ENCODE measurements around the gene RANBP17. TPM values are rescaled to one million over a fixed set of nuclear protein-coding genes. Genes with fewer than 3 reads are reported as not detected.
"Not testable (repeated sequence)": the region's sequence is repeated elsewhere in the genome, so short reads cannot be mapped to it uniquely, and the experiment has no call there.

The RANBP17 gene
- 16.7 TPM for polyA plus RNA-seq (2013, experiment 1 of 4)
- polyA plus RNA-seq (2013, experiment 2 of 4): 21.3 TPM
- polyA plus RNA-seq (2013, experiment 3 of 4): 12.3 TPM
- 16.7 TPM for polyA plus RNA-seq (2013, experiment 4 of 4)

DNA sequence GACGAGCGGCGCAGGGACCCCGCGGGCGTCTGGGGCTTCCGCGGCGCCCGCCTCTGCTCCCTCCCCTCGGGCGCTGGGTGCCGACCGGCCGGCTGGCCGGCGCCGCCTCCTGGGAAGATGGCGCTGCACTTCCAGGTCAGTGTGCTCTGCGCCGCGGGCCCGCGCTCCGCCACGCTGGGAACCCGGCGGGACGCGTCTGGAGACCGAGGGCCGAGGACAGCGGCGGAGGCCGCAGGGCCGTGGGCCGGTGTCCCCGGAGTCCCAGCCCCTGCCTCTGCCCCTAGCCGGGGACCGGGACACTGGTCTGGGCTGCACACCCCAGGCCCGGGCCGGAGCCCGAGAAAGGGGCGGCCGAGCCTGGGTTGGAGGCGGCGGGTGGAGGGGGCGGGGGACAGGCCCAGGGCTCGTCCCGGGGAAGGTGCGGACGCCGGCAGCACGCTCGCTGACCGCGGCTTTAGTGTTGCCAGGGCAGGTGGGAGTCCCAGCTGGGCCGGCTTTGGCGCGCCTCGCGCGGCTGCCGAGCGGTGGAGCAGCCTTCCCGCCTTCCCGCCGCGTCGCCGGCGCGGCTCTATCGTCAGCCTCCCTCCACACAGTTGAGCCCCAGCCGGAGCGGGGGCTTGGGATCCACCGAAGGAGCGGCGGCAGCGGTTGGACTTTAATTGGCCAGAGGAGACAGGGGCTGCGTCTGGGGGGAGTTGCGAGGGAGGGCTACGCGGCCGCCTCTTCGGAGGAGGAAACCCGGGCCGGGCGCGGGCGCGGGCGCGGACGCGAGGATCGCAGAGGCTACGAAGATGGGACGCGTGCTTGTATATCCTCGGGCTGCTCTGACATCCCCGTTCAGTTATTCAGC, at the start of gene RANBP17:
Gene RANBP17 (plus strand): TSS at position 102 of the 850 bp plus-strand sequence.
- Histone ChIP-seq H3K27ac (ENCODE audit: insufficient read depth, low read depth, low read length, poor library complexity, severe bottlenecking) (peak within 1 kb of the TSS; percentile 62), H3K27me3 (ENCODE audit: control insufficient read depth, insufficient read depth, low read length, poor library complexity, severe bottlenecking) (peaks cover 8% of the 10 kb centered on the region), H3K4me3 (ENCODE audit: insufficient read depth, low read depth, low read length) (peak within 1 kb of the TSS; percentile 72), H3K9me3 (ENCODE audit: control insufficient read depth, low read length) (peaks cover 4% of the 10 kb centered on the region), H3K36me3 (ENCODE audit: control insufficient read depth, insufficient read depth, low read length) (no peaks in the 10 kb centered on the region), H3K4me1 (ENCODE audit: control insufficient read depth, insufficient read depth, low read length) (no peaks in the 10 kb centered on the region)
- 0% methylated on average over 102 of the region's 102 CpGs for WGBS, 2 experiments

- H3K4me3 ChIP-seq (ENCODE audit: insufficient read depth, low read depth, low read length): no peak overlapping the region
- WGBS, 2 experiments: 91 to 95% methylated on average over 5 of the region's 5 CpGs
- no peaks in the 10 kb centered on the region for H3K36me3 ChIP-seq (ENCODE audit: control insufficient read depth, insufficient read depth, low read length)
- H3K27me3 ChIP-seq (ENCODE audit: control insufficient read depth, insufficient read depth, low read length, poor library complexity, severe bottlenecking): no peaks in the 10 kb centered on the region
- no peaks in the 10 kb centered on the region for H3K4me1 ChIP-seq (ENCODE audit: control insufficient read depth, insufficient read depth, low read length)
- H3K27ac ChIP-seq (ENCODE audit: insufficient read depth, low read depth, low read length, poor library complexity, severe bottlenecking): no peak overlapping the region
- no peaks in the 10 kb centered on the region for H3K9me3 ChIP-seq (ENCODE audit: control insufficient read depth, low read length)
These were observed 48.6 kb upstream of the RANBP17 start for GRCh38 chr5:170813231-170813630.

GRCh38 chr5:170817195-170817594, 44.6 kb upstream of the RANBP17 start:
- no peaks in the 10 kb centered on the region for H3K9me3 ChIP-seq (ENCODE audit: control insufficient read depth, low read length)
- no peaks in the 10 kb centered on the region for H3K27me3 ChIP-seq (ENCODE audit: control insufficient read depth, insufficient read depth, low read length, poor library complexity, severe bottlenecking)
- no peaks in the 10 kb centered on the region for H3K36me3 ChIP-seq (ENCODE audit: control insufficient read depth, insufficient read depth, low read length)
- no peaks in the 10 kb centered on the region for H3K4me1 ChIP-seq (ENCODE audit: control insufficient read depth, insufficient read depth, low read length)
- WGBS, 2 experiments: 89 to 96% methylated on average over 3 of the region's 3 CpGs
- H3K27ac ChIP-seq (ENCODE audit: insufficient read depth, low read depth, low read length, poor library complexity, severe bottlenecking): no peak overlapping the region
- no peak overlapping the region for H3K4me3 ChIP-seq (ENCODE audit: insufficient read depth, low read depth, low read length)

- Histone ChIP-seq H3K27ac (ENCODE audit: insufficient read depth, low read depth, low read length, poor library complexity, severe bottlenecking) (no peak overlapping the region), H3K27me3 (ENCODE audit: control insufficient read depth, insufficient read depth, low read length, poor library complexity, severe bottlenecking) (no peaks in the 10 kb centered on the region), H3K9me3 (ENCODE audit: control insufficient read depth, low read length) (no peaks in the 10 kb centered on the region), H3K36me3 (ENCODE audit: control insufficient read depth, insufficient read depth, low read length) (no peaks in the 10 kb centered on the region), H3K4me1 (ENCODE audit: control insufficient read depth, insufficient read depth, low read length) (no peaks in the 10 kb centered on the region), H3K4me3 (ENCODE audit: insufficient read depth, low read depth, low read length) (no peak overlapping the region)
- 94% methylated on average over 1 of the region's 1 CpG; no CpG with 5 or more reads in 1 of the 2 experiments for WGBS, 2 experiments
These were observed 43.6 kb upstream of the RANBP17 start for GRCh38 chr5:170818232-170818631.

- Histone ChIP-seq H3K4me1 (ENCODE audit: control insufficient read depth, insufficient read depth, low read length) (no peaks in the 10 kb centered on the region), H3K27ac (ENCODE audit: insufficient read depth, low read depth, low read length, poor library complexity, severe bottlenecking) (no peak overlapping the region), H3K36me3 (ENCODE audit: control insufficient read depth, insufficient read depth, low read length) (no peaks in the 10 kb centered on the region), H3K27me3 (ENCODE audit: control insufficient read depth, insufficient read depth, low read length, poor library complexity, severe bottlenecking) (no peaks in the 10 kb centered on the region), H3K9me3 (ENCODE audit: control insufficient read depth, low read length) (no peaks in the 10 kb centered on the region), H3K4me3 (ENCODE audit: insufficient read depth, low read depth, low read length) (no peak overlapping the region)
These were observed 42.0 kb upstream of the RANBP17 start for GRCh38 chr5:170819824-170820223.

DNA sequence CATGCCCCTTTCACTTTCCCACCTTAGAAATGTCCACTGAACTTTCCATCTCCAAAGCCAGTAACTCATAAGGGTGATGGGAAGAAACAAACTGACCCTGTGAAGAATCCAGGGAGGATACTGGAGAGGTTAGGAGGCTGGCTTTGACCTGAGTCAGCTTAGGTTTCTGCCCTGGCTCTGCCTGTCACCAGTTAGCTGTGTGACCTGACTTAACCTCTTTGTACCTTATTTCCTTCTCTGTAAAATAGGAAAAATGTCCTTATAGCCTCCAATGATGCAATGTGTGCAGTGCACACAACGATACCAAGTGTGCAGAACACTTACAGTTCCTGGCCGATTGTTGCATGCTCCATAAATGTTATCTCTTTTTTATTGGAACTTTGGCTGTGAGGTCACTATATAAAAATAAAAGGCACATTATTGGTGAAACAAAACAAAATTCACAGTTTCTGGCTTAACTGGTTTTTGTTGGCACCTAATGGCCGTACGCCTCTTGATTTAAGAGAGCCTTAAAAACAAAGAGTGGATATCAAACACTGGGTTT, 40.5 kb upstream of the RANBP17 start:
- Histone ChIP-seq H3K4me1 (ENCODE audit: control insufficient read depth, insufficient read depth, low read length) (no peaks in the 10 kb centered on the region), H3K27ac (ENCODE audit: insufficient read depth, low read depth, low read length, poor library complexity, severe bottlenecking) (no peak overlapping the region), H3K4me3 (ENCODE audit: insufficient read depth, low read depth, low read length) (no peak overlapping the region), H3K36me3 (ENCODE audit: control insufficient read depth, insufficient read depth, low read length) (no peaks in the 10 kb centered on the region), H3K27me3 (ENCODE audit: control insufficient read depth, insufficient read depth, low read length, poor library complexity, severe bottlenecking) (no peaks in the 10 kb centered on the region), H3K9me3 (ENCODE audit: control insufficient read depth, low read length) (peaks cover 3% of the 10 kb centered on the region)
- WGBS, 2 experiments: 94 to 99% methylated on average over 4 of the region's 4 CpGs

- Histone ChIP-seq H3K27ac (ENCODE audit: insufficient read depth, low read depth, low read length, poor library complexity, severe bottlenecking) (no peak overlapping the region), H3K36me3 (ENCODE audit: control insufficient read depth, insufficient read depth, low read length) (no peaks in the 10 kb centered on the region), H3K27me3 (ENCODE audit: control insufficient read depth, insufficient read depth, low read length, poor library complexity, severe bottlenecking) (no peaks in the 10 kb centered on the region), H3K4me3 (ENCODE audit: insufficient read depth, low read depth, low read length) (no peak overlapping the region), H3K4me1 (ENCODE audit: control insufficient read depth, insufficient read depth, low read length) (no peaks in the 10 kb centered on the region), H3K9me3 (ENCODE audit: control insufficient read depth, low read length) (peaks cover 3% of the 10 kb centered on the region)
- 94 to 98% methylated on average over 2 of the region's 2 CpGs for WGBS, 2 experiments
These were observed 35.7 kb upstream of the RANBP17 start for GRCh38 chr5:170826117-170826516.

DNA sequence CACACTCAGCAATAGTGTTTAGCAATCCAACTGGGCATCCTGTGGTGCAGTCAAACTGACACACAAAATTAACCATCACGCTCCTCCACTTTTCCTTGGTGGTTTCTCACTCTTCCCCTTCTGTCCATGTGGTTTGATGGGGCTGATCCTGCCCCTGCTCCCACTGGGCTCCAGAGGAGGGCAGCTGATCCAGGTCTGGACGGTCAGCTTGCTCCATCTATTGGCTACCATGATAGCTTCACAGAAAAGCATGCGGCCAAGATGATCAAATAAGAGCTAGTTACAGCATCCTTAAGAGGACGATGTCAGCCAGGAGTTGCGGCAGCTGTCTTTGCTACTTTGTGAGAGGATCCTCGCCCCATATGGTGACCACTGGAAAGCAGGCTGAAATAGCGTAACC, 29.6 kb upstream of the RANBP17 start:
- Histone ChIP-seq H3K27ac (ENCODE audit: insufficient read depth, low read depth, low read length, poor library complexity, severe bottlenecking) (no peak overlapping the region), H3K27me3 (ENCODE audit: control insufficient read depth, insufficient read depth, low read length, poor library complexity, severe bottlenecking) (no peaks in the 10 kb centered on the region), H3K36me3 (ENCODE audit: control insufficient read depth, insufficient read depth, low read length) (no peaks in the 10 kb centered on the region), H3K9me3 (ENCODE audit: control insufficient read depth, low read length) (no peaks in the 10 kb centered on the region), H3K4me1 (ENCODE audit: control insufficient read depth, insufficient read depth, low read length) (no peaks in the 10 kb centered on the region), H3K4me3 (ENCODE audit: insufficient read depth, low read depth, low read length) (no peak overlapping the region)
- WGBS, 2 experiments: 78 to 82% methylated on average over 7 of the region's 7 CpGs

- not testable (repeated sequence) for H3K9me3 ChIP-seq (ENCODE audit: control insufficient read depth, low read length); H3K4me1 ChIP-seq (ENCODE audit: control insufficient read depth, insufficient read depth, low read length); H3K36me3 ChIP-seq (ENCODE audit: control insufficient read depth, insufficient read depth, low read length); H3K4me3 ChIP-seq (ENCODE audit: insufficient read depth, low read depth, low read length); H3K27ac ChIP-seq (ENCODE audit: insufficient read depth, low read depth, low read length, poor library complexity, severe bottlenecking); H3K27me3 ChIP-seq (ENCODE audit: control insufficient read depth, insufficient read depth, low read length, poor library complexity, severe bottlenecking)
- 94 to 100% methylated on average over 2 of the region's 2 CpGs for WGBS, 2 experiments
These were observed 27.8 kb upstream of the RANBP17 start for GRCh38 chr5:170833981-170834380.

GRCh38 chr5:170836226-170836625, 25.6 kb upstream of the RANBP17 start:
- WGBS, 2 experiments: 86 to 89% methylated on average over 4 of the region's 4 CpGs
- no peak overlapping the region for H3K27ac ChIP-seq (ENCODE audit: insufficient read depth, low read depth, low read length, poor library complexity, severe bottlenecking)
- no peaks in the 10 kb centered on the region for H3K9me3 ChIP-seq (ENCODE audit: control insufficient read depth, low read length)
- no peaks in the 10 kb centered on the region for H3K4me1 ChIP-seq (ENCODE audit: control insufficient read depth, insufficient read depth, low read length)
- H3K27me3 ChIP-seq (ENCODE audit: control insufficient read depth, insufficient read depth, low read length, poor library complexity, severe bottlenecking): no peaks in the 10 kb centered on the region
- H3K36me3 ChIP-seq (ENCODE audit: control insufficient read depth, insufficient read depth, low read length): no peaks in the 10 kb centered on the region
- H3K4me3 ChIP-seq (ENCODE audit: insufficient read depth, low read depth, low read length): no peak overlapping the region
